A549 (cell line): ENCODE measurements around the gene LMX1B. TPM values are rescaled to one million over a fixed set of nuclear protein-coding genes. Genes with fewer than 3 reads are reported as not detected.

ENCODE experiments used
- ATAC-seq, 2 experiments: fragments of 200-7000 bp in 1 of 2; fragments of >200 bp in 1 of 2; cut with Nextera tagmentation in 1 of 2; cut with Tn5 transposase in 1 of 2; 3 replicates each; pipeline versions ENCODE4 v1.8.0 to v1.9.1; 2018 to 2020; ENCODE audit warnings: mild to moderate bottlenecking in 1 of 2, moderate library complexity in 1 of 2
- CTCF ChIA-PET: fragments of 300-600 bp; sonication (Branson Sonifier 250); formaldehyde crosslinking; extraction: SDS; loops from one replicate; lab custom pipeline; 2021; ENCODE audit warnings: antibody characterized with exemption, inconsistent platforms; lab: Yijun Ruan, JAX
- POLR2A ChIA-PET: fragments of 350-600 bp; formaldehyde crosslinking; extraction: SDS; loops from one replicate; lab custom pipeline; 2021; ENCODE audit warnings: antibody characterized with exemption, inconsistent platforms; lab: Yijun Ruan, JAX
- DNase-seq, 2 experiments: peaks; one replicate each; pipeline versions ENCODE4 v3.0.0 to v3.0.0-alpha.2; 2011 to 2016; ENCODE audit warnings: low read depth in 1 of 2, low spot score in 1 of 2
- FAIRE-seq: peaks from 2 replicates; lab custom pipeline; 2011; peaks lifted over from hg19 to GRCh38; lab: Jason Lieb, UNC
- H3K27ac ChIP-seq, 2 experiments: fragments of >200 bp; sonication (Bioruptor Twin); formaldehyde crosslinking; 3 replicates each; pipeline ENCODE4 v1.5.1; 2016 to 2017
- H3K4me1 ChIP-seq: fragments of >200 bp; sonication (Bioruptor Twin); formaldehyde crosslinking; 3 replicates; pipeline ENCODE4 v1.6.1; 2016
- H3K4me2 ChIP-seq: fragments of >200 bp; sonication (Bioruptor Twin); formaldehyde crosslinking; 3 replicates; pipeline ENCODE4 v1.6.1; 2016
- H3K4me3 ChIP-seq: fragments of >200 bp; sonication (Bioruptor Twin); formaldehyde crosslinking; 3 replicates; pipeline ENCODE4 v1.5.1; 2016
- H3K9me3 ChIP-seq: fragments of >200 bp; sonication (Bioruptor Twin); formaldehyde crosslinking; 3 replicates; pipeline ENCODE4 v1.6.1; 2016
- ATOH8 ChIP-seq: fragments of 250-450 bp; sonication (Bioruptor Pico); IDR thresholded peaks from 2 replicates; pipeline ENCODE4 v1.5.0; 2020; ENCODE audit warnings: low read depth, mild to moderate bottlenecking, moderate library complexity
- CBX2 ChIP-seq: fragments of 200-600 bp; sonication (generic); IDR thresholded peaks from 2 replicates; pipeline ENCODE4 v1.6.1; 2016; ENCODE audit warnings: low read depth, mild to moderate bottlenecking, borderline replicate concordance
- CEBPB ChIP-seq, 2 experiments: fragments of >200 bp in 1 of 2; sonication (Bioruptor Twin) in 1 of 2; formaldehyde crosslinking in 1 of 2; IDR thresholded peaks; 2 replicates each; pipeline ENCODE4 v1.6.1; 2012 to 2016
- CTCF ChIP-seq: fragments of >200 bp; sonication (Bioruptor Twin); formaldehyde crosslinking; IDR thresholded peaks from 3 replicates; pipeline ENCODE4 v1.5.1; 2016
- EHF ChIP-seq: fragments of 250-450 bp; sonication (Bioruptor Pico); IDR thresholded peaks from 2 replicates; pipeline ENCODE4 v1.5.0; 2020; ENCODE audit warnings: mild to moderate bottlenecking
- EHMT2 ChIP-seq: fragments of 200-600 bp; sonication (generic); IDR thresholded peaks from 2 replicates; pipeline ENCODE4 v1.6.1; 2016; ENCODE audit warnings: antibody characterized with exemption, low read depth, mild to moderate bottlenecking, moderate library complexity
- FOSL2 ChIP-seq, 2 experiments: fragments of 450-650 bp in 1 of 2; fragments of >200 bp in 1 of 2; sonication (Bioruptor Twin) in 1 of 2; formaldehyde crosslinking; IDR thresholded peaks; 2 replicates each; pipeline versions ENCODE4 v1.5.0 to v1.6.1; 2016 to 2020; ENCODE audit warnings: mild to moderate bottlenecking in 1 of 2, moderate library complexity in 1 of 2
- GATA3 ChIP-seq: IDR thresholded peaks from 2 replicates; pipeline ENCODE4 v1.6.1; 2012; ENCODE audit warnings: borderline replicate concordance
- HOXA7 ChIP-seq: fragments of 250-450 bp; sonication (Bioruptor Pico); IDR thresholded peaks from 2 replicates; pipeline ENCODE4 v1.5.0; 2020; ENCODE audit warnings: mild to moderate bottlenecking, moderate library complexity
- MAZ ChIP-seq: fragments of 150-350 bp; IDR thresholded peaks from 2 replicates; pipeline ENCODE4 v1.6.1; 2014; ENCODE audit warnings: antibody characterized with exemption, low read depth, low read length, borderline replicate concordance
- NFE2L2 ChIP-seq: fragments of 150-350 bp; conservative IDR thresholded peaks from 2 replicates; pipeline ENCODE4 v1.6.1; 2014; ENCODE audit warnings: low read length
- NR3C1 ChIP-seq: fragments of >200 bp; sonication (Bioruptor Twin); formaldehyde crosslinking; IDR thresholded peaks from 3 replicates; pipeline ENCODE4 v1.6.1; 2017
- POLR2A ChIP-seq: IDR thresholded peaks from 2 replicates; pipeline ENCODE4 v1.6.1; 2012; ENCODE audit warnings: mild to moderate bottlenecking, low read length
- POLR2AphosphoS2 ChIP-seq: conservative IDR thresholded peaks from 2 replicates; pipeline ENCODE4 v1.6.1; 2012; ENCODE audit warnings: low read length, improper control_type of control experiment, inconsistent platforms
- RAD21 ChIP-seq, 2 experiments: fragments of >200 bp in 1 of 2; sonication (Bioruptor Twin) in 1 of 2; formaldehyde crosslinking in 1 of 2; IDR thresholded peaks in 1 of 2; conservative IDR thresholded peaks in 1 of 2; 2 replicates in 1 of 2; 3 replicates in 1 of 2; pipeline ENCODE4 v1.6.1; 2012 to 2018; ENCODE audit warnings: inconsistent platforms in 1 of 2
- RARB ChIP-seq: fragments of 250-450 bp; sonication (Bioruptor Pico); IDR thresholded peaks from 2 replicates; pipeline ENCODE4 v1.8.0; 2021; ENCODE audit warnings: mild to moderate bottlenecking, moderate library complexity
- RCOR1 ChIP-seq: fragments of 150-350 bp; IDR thresholded peaks from 2 replicates; pipeline ENCODE4 v1.6.1; 2014; ENCODE audit warnings: antibody characterized with exemption, low read length, low read depth
- REST ChIP-seq: fragments of 200-600 bp; sonication (generic); IDR thresholded peaks from 2 replicates; pipeline ENCODE4 v1.6.1; 2016; ENCODE audit warnings: antibody characterized with exemption, mild to moderate bottlenecking, moderate library complexity
- SMC3 ChIP-seq: fragments of >200 bp; sonication (Bioruptor Twin); formaldehyde crosslinking; IDR thresholded peaks from 3 replicates; pipeline ENCODE4 v1.6.1; 2018; ENCODE audit warnings: inconsistent platforms
- SREBF2 ChIP-seq: fragments of 450-650 bp; IDR thresholded peaks from 2 replicates; pipeline ENCODE4 v1.6.1; 2014; ENCODE audit warnings: mild to moderate bottlenecking, moderate library complexity
- USF2 ChIP-seq: fragments of 450-650 bp; IDR thresholded peaks from 2 replicates; pipeline ENCODE4 v1.6.1; 2014; ENCODE audit warnings: antibody characterized with exemption
- ZC3H11A ChIP-seq: fragments of 450-650 bp; IDR thresholded peaks from 2 replicates; pipeline ENCODE4 v1.6.1; 2014; ENCODE audit warnings: antibody characterized with exemption, mild to moderate bottlenecking
- ZFP36 ChIP-seq: fragments of 450-650 bp; IDR thresholded peaks from 2 replicates; pipeline ENCODE4 v1.6.1; 2014; ENCODE audit warnings: borderline replicate concordance; ENCODE audit not compliant: partially characterized antibody
- ZNF302 ChIP-seq: fragments of 250-450 bp; sonication (Bioruptor Pico); IDR thresholded peaks from 2 replicates; pipeline ENCODE4 v1.9.0; 2021; ENCODE audit warnings: inconsistent platforms, mild to moderate bottlenecking, moderate library complexity
- WGBS: methylation state at CpG from one replicate; pipeline ENCODE4 v1.1.6; 2017; ENCODE audit errors: missing lambda C conversion rate; 5-methylcytosine and 5-hydroxymethylcytosine counted together
- polyA plus RNA-seq, 4 experiments: library from polyadenylated mRNA; depleted of rRNA in 3 of 4; stranded (reverse); fragments of >200 nt; fragmentation: RNase III in 1 of 4; extraction: RNeasy Plus Mini Kit Qiagen cat#74134 plus additional on column Dnase treatment in 1 of 4; gene quantifications; 2 replicates in 3 of 4; 3 replicates in 1 of 4; pipeline ENCODE4 v1.2.3, GENCODE V29; 2011 to 2017

Gene LMX1B
- polyA plus RNA-seq, 2 of the 4 experiments (the other 2 are of a cell fraction): 0.41 to 0.56 TPM

GRCh38 chr9:126605792-126606482, 7.8 kb upstream of the LMX1B start (continued):
- TF ChIP-seq RARB (CRISPR knock-in tag) (no peak), NR3C1 (no peak), SREBF2 (no peak), RAD21 (conservative IDR thresholded peaks at IDR 0.05 in 1 of 2, IDR thresholded peaks at IDR 0.05 in 1 of 2) (no peak), CTCF (no peak), EHMT2 (no peak), ZNF302 (CRISPR knock-in tag) (no peak)

GRCh38 chr9:126606483-126606870, 7.3 kb upstream of the LMX1B start:
- Histone ChIP-seq H3K4me1 (no peaks in the 10 kb centered on the region), H3K27ac (no peak overlapping the region), H3K9me3 (no peaks in the 10 kb centered on the region), H3K4me3 (no peak overlapping the region)
- POLR2A ChIA-PET: no interaction called here
- ATAC-seq: no peak
- WGBS: 50% methylated on average over 3 of the region's 3 CpGs
- no peak for FAIRE-seq
- no peak for DNase-seq
- no peak for TF ChIP-seq USF2
- no peak for TF ChIP-seq FOSL2 (IDR thresholded peaks at IDR 0.05)
- no peak for TF ChIP-seq FOSL2 (CRISPR knock-in tag; IDR thresholded peaks at IDR 0.05)
- no peak for TF ChIP-seq MAZ
- TF ChIP-seq REST: no peak
- TF ChIP-seq ZNF302 (CRISPR knock-in tag): no peak
- TF ChIP-seq, all 56 proteins: peak for 0
- no peak overlapping the region for H3K4me2 ChIP-seq
- CTCF ChIA-PET: interaction anchor here (0.8 to 7.6 kb wide), 5 partner anchors 9 to 175 kb away, joined by 3 to 46 read pairs (median 4); no protein-coding TSS in a partner anchor

GRCh38 chr9:126607086-126607485, 6.6 kb upstream of the LMX1B start:
- no peak overlapping the region for H3K4me3 ChIP-seq
- H3K4me2 ChIP-seq: no peak overlapping the region
- DNase-seq (no peak), FAIRE-seq (no peak), ATAC-seq (no peak)
- no peak overlapping the region for H3K27ac ChIP-seq
- no peaks in the 10 kb centered on the region for H3K9me3 ChIP-seq
- WGBS: 33% methylated on average over 1 of the region's 1 CpG
- POLR2A ChIA-PET: no interaction called here
- peaks cover 5% of the 10 kb centered on the region for H3K4me1 ChIP-seq
- CTCF ChIA-PET: interaction anchor here (0.7 to 7.6 kb wide), 7 partner anchors 9 to 174 kb away, joined by 3 to 46 read pairs (median 4); no protein-coding TSS in a partner anchor
- no peak for TF ChIP-seq GATA3
- TF ChIP-seq CBX2: no peak
- TF ChIP-seq USF2: no peak
- no peak for TF ChIP-seq ZFP36
- no peak for TF ChIP-seq POLR2A
- no peak for TF ChIP-seq ZC3H11A
- TF ChIP-seq EHF (CRISPR knock-in tag): no peak
- no peak for TF ChIP-seq ATOH8 (CRISPR knock-in tag)
- no peak for TF ChIP-seq RCOR1
- no peak for TF ChIP-seq MAZ
- TF ChIP-seq HOXA7 (CRISPR knock-in tag): no peak
- TF ChIP-seq ZNF302 (CRISPR knock-in tag): no peak
- TF ChIP-seq NFE2L2: no peak
- no peak for TF ChIP-seq POLR2AphosphoS2
- no peak for TF ChIP-seq CEBPB (IDR thresholded peaks at IDR 0.05)
- TF ChIP-seq SMC3: no peak
